Thoracic aorta (tissue), 2 donors: ENCODE measurements around the gene SH3PXD2A. TPM values are rescaled to one million over a fixed set of nuclear protein-coding genes. Genes with fewer than 3 reads are reported as not detected.
A peak's percentile ranks its signal among the peaks of the same experiment; 100 is the strongest.

Source experiments
- ATAC-seq: fragments of 150-250 bp; one replicate; pipeline ENCODE4 v1.8.0; 2017; ENCODE audit warnings: low read depth; ENCODE audit not compliant: insufficient number of reproducible peaks, low FRiP score
- DNase-seq: peaks from one replicate; pipeline ENCODE4 v3.0.0-alpha.2; 2020; ENCODE audit warnings: low spot score
- H3K27ac ChIP-seq, 2 donors: fragments of 200-600 bp; sonication (generic); 1 replicate in 1 of 2; 2 replicates in 1 of 2; pipeline ENCODE4 v1.5.1; 2016; ENCODE audit warnings: mild to moderate bottlenecking in 2 of 2, moderate library complexity in 2 of 2
- H3K27me3 ChIP-seq: fragments of 200-600 bp; sonication (generic); replicated peaks from 2 replicates; pipeline ENCODE4 v1.6.0; 2016; ENCODE audit warnings: mild to moderate bottlenecking; ENCODE audit not compliant: insufficient read depth
- H3K36me3 ChIP-seq: fragments of 200-600 bp; sonication (generic); one replicate; pipeline ENCODE4 v1.5.1; 2016
- H3K4me1 ChIP-seq, 2 donors: fragments of 200-600 bp; sonication (generic); 1 replicate in 1 of 2; 2 replicates in 1 of 2; pipeline versions ENCODE4 v1.5.1 to v1.6.0; 2016; ENCODE audit warnings: low read depth in 2 of 2, mild to moderate bottlenecking in 1 of 2; ENCODE audit not compliant: control insufficient read depth in 1 of 2
- H3K4me3 ChIP-seq: fragments of 200-600 bp; sonication (generic); 2 replicates; pipeline ENCODE4 v1.5.1; 2016; ENCODE audit warnings: mild to moderate bottlenecking
- H3K9me3 ChIP-seq: fragments of 200-600 bp; sonication (generic); 2 replicates; pipeline ENCODE4 v1.5.1; 2016
- total RNA-seq, 2 donors: library from RNA; depleted of rRNA; stranded (reverse); fragments of >200 nt; gene quantifications; one replicate each; pipeline versions ENCODE4 v1.1.0 to v1.2.3, GENCODE V29; 2016
- TF ChIP-seq, protein P1 (sequence below): fragments of 200-600 bp; sonication (generic); IDR thresholded peaks from one replicate; pipeline ENCODE4 v1.5.1; 2019; ENCODE audit warnings: antibody characterized with exemption

The SH3PXD2A gene
- total RNA-seq, 2 donors from 2014 or later = 28.3 to 51.5 TPM

GRCh38 chr10:103843854-103844570 lies 11.4 kb downstream of the SH3PXD2A start:
- no peaks in the 10 kb centered on the region for H3K27me3 ChIP-seq
- H3K27ac ChIP-seq = peak overlapping the region; percentile 80 to 84
- peaks cover 18 to 54% of the 10 kb centered on the region in 2 donors for H3K4me1 ChIP-seq
- no peak for DNase-seq
- TF ChIP-seq, protein P1, sequence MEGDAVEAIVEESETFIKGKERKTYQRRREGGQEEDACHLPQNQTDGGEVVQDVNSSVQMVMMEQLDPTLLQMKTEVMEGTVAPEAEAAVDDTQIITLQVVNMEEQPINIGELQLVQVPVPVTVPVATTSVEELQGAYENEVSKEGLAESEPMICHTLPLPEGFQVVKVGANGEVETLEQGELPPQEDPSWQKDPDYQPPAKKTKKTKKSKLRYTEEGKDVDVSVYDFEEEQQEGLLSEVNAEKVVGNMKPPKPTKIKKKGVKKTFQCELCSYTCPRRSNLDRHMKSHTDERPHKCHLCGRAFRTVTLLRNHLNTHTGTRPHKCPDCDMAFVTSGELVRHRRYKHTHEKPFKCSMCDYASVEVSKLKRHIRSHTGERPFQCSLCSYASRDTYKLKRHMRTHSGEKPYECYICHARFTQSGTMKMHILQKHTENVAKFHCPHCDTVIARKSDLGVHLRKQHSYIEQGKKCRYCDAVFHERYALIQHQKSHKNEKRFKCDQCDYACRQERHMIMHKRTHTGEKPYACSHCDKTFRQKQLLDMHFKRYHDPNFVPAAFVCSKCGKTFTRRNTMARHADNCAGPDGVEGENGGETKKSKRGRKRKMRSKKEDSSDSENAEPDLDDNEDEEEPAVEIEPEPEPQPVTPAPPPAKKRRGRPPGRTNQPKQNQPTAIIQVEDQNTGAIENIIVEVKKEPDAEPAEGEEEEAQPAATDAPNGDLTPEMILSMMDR = no peak
- no peaks in the 10 kb centered on the region for H3K36me3 ChIP-seq
- H3K9me3 ChIP-seq = no peaks in the 10 kb centered on the region
- ATAC-seq = peak; percentile 48
- H3K4me3 ChIP-seq = no peak overlapping the region

- H3K4me1 ChIP-seq = peaks cover 18 to 61% of the 10 kb centered on the region in 2 donors
- ATAC-seq = no peak
- H3K9me3 ChIP-seq = no peaks in the 10 kb centered on the region
- H3K27me3 ChIP-seq = no peaks in the 10 kb centered on the region
- no peaks in the 10 kb centered on the region for H3K36me3 ChIP-seq
- peak overlapping the region; percentile 80 to 84 for H3K27ac ChIP-seq
- TF ChIP-seq, protein P1 = no peak
- no peak for DNase-seq
- H3K4me3 ChIP-seq = no peak overlapping the region
These were observed 12.3 kb downstream of the SH3PXD2A start for GRCh38 chr10:103843045-103843444.

GRCh38 chr10:103842605-103843004 lies 12.8 kb downstream of the SH3PXD2A start:
- Histone ChIP-seq H3K4me3 (no peak overlapping the region), H3K27me3 (no peaks in the 10 kb centered on the region), H3K27ac (no peak overlapping the region), H3K36me3 (no peaks in the 10 kb centered on the region), H3K4me1 (peaks cover 18 to 61% of the 10 kb centered on the region in 2 donors), H3K9me3 (no peaks in the 10 kb centered on the region)
- ATAC-seq (no peak), DNase-seq (no peak)
- TF ChIP-seq, protein P1 = no peak

DNA sequence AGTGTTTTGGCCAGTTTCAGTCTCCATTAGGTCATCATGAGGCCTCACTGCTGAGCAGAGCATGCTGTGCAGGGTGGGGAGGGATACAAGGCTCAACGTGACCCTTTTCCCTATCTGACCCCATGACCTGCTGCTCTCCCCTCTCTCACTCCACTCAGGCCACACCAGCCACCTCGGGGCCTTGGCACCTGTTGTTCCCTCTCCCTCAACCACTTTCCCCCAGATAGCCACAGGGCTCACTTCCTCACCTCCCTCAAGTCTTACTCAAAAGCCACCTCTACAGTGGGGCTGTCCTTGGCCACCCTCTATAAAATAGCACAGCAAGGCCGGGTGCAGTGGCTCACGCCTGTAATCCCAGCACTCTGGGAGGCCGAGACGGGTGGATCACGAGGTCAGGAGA lies 13.9 kb downstream of the SH3PXD2A start:
- Histone ChIP-seq H3K4me1 (peaks cover 18 to 61% of the 10 kb centered on the region in 2 donors), H3K4me3 (no peak overlapping the region), H3K36me3 (no peaks in the 10 kb centered on the region), H3K27me3 (no peaks in the 10 kb centered on the region), H3K9me3 (no peaks in the 10 kb centered on the region), H3K27ac (no peak overlapping the region)
- DNase-seq = no peak
- ATAC-seq = no peak
- TF ChIP-seq, protein P1 = no peak

DNA sequence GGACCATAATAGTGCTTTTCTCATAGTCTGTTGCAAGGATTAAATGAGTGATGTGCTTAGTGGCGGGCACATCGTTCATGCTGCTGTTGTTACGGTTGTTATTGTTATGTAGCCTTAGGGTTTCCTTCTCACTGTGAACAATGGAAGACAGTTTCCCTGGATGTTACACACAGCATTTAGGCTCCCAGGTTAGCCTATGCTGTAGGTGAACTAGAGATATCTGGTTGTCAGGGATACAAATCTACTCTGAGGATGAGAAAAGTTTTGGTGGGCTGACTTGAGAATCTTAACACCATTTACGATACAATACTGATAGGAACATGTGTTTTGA lies 14.7 kb downstream of the SH3PXD2A start:
- Histone ChIP-seq H3K27ac (no peak overlapping the region), H3K36me3 (no peaks in the 10 kb centered on the region), H3K9me3 (no peaks in the 10 kb centered on the region), H3K4me3 (no peak overlapping the region), H3K27me3 (no peaks in the 10 kb centered on the region), H3K4me1 (peaks cover 19 to 60% of the 10 kb centered on the region in 2 donors)
- DNase-seq = no peak
- ATAC-seq = no peak
- TF ChIP-seq, protein P1 = no peak
